ENCODE measurements around the gene HAUS1.

- TF ChIP-seq CTCF (IDR thresholded peaks at IDR 0.05) (no peak), EZH2 (IDR thresholded peaks at IDR 0.05; ENCODE audit: borderline replicate concordance, insufficient read depth, low read depth, low read length, poor library complexity, severe bottlenecking) (no peak)
Observed at GRCh38 chr18:46069524-46069923, 34.7 kb upstream of the HAUS1 start.
